Effector memory CD4-positive, alpha-beta T cell (primary cell): ENCODE measurements around the gene TSPEAR.
"Not testable (repeated sequence)": the region's sequence is repeated elsewhere in the genome, so short reads cannot be mapped to it uniquely, and the experiment has no call there.

Experiments used
- DNase-seq, 3 donors: peaks; one replicate each; pipeline ENCODE4 v3.0.0-alpha.2; 2020
- H3K27ac ChIP-seq: 2 replicates; pipeline ENCODE4 v1.7.0; 2013; ENCODE audit warnings: mild to moderate bottlenecking, low read length, moderate library complexity; ENCODE audit not compliant: insufficient read depth, poor library complexity, severe bottlenecking
- H3K27me3 ChIP-seq: replicated peaks from 2 replicates; pipeline ENCODE4 v1.7.0; 2013; ENCODE audit warnings: mild to moderate bottlenecking, low read length; ENCODE audit not compliant: insufficient read depth, control insufficient read depth, poor library complexity, severe bottlenecking
- H3K36me3 ChIP-seq: 2 replicates; pipeline ENCODE4 v1.7.0; 2013; ENCODE audit warnings: mild to moderate bottlenecking, low read length, moderate library complexity; ENCODE audit not compliant: control insufficient read depth, insufficient read depth
- H3K4me1 ChIP-seq: 2 replicates; pipeline ENCODE4 v1.7.0; 2013; ENCODE audit warnings: low read length, mild to moderate bottlenecking; ENCODE audit not compliant: control insufficient read depth, insufficient read depth, poor library complexity, severe bottlenecking
- H3K4me3 ChIP-seq: 2 replicates; pipeline ENCODE4 v1.7.0; 2013; ENCODE audit warnings: low read length, low read depth, mild to moderate bottlenecking; ENCODE audit not compliant: insufficient read depth, poor library complexity, severe bottlenecking
- H3K9me3 ChIP-seq: 2 replicates; pipeline ENCODE4 v1.7.0; 2013; ENCODE audit warnings: mild to moderate bottlenecking, low read length, moderate library complexity; ENCODE audit not compliant: control insufficient read depth

TSPEAR gene

DNA sequence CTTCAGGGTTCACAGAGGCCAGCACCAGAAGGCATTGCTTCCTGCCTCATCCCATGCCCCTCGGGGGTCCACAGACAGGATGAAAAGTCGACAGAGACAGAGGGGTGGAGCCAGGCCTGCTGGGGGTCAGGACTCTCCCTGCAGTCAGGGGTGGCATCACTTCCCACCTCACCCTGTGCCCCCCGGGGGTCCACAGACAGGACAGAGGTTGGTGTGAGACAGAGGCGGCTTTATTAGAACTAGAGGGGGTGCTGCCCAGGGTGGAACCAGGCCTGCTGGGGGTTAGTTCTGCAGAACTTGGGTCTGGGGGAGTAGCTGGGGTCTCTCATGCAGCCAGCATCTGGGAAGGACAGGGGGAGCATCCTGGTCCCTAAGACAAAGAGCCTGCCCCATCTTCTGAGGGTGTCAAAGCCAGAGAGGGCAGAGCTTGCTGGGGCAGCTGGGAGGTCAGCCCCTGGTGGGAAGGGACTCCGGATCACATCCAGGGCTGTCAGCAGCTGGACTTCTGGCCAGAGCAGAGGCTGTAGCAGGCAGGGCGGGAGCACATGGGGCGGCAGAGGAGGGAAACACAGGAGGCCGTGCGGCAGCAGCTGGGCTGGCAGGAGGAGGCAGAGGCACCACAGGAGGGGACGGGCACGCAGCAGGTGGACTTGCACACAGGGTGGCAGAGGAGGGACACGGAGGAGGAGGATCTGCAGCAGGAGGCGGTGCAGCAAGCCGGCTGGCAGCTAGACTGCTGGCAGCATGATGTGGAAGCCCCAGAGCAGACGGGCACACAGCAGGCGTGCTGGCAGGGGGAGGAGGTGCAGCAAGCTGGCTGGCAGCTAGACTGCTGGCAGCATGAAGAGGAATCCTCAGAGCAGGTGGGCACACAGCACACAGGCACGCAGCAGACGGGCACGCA lies 120.2 kb downstream of the TSPEAR start:
- H3K4me3 ChIP-seq, H3K4me1 ChIP-seq, H3K27ac ChIP-seq, H3K27me3 ChIP-seq, DNase-seq, H3K9me3 ChIP-seq, H3K36me3 ChIP-seq: not testable (repeated sequence)

DNA sequence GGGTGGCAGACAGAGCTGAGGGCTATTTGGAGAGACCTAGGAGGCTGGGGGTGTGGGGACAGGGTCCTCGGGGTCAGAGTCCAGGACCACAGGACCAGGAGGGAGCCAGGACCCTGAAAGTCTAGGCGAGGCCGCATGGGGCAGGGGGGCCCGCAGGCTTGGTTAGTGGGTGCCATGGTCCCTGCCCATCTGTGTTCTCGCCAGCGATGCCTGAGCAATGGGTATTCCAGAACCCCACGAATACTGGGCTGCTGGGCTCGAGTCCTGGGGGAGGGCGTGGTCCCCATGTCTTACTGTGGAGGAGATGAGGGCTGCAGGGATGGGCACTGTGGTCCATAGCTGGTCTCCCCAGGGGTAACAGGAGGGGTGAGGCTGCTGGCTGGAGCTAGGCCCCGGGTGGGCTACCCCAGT lies 121.1 kb downstream of the TSPEAR start:
- no peaks in the 10 kb centered on the region for H3K36me3 ChIP-seq
- H3K4me3 ChIP-seq, result no peak overlapping the region
- H3K9me3 ChIP-seq, result no peaks in the 10 kb centered on the region
- H3K4me1 ChIP-seq, result no peaks in the 10 kb centered on the region
- H3K27ac ChIP-seq, result no peak overlapping the region
- no peak for DNase-seq
- H3K27me3 ChIP-seq, result no peaks in the 10 kb centered on the region

DNA sequence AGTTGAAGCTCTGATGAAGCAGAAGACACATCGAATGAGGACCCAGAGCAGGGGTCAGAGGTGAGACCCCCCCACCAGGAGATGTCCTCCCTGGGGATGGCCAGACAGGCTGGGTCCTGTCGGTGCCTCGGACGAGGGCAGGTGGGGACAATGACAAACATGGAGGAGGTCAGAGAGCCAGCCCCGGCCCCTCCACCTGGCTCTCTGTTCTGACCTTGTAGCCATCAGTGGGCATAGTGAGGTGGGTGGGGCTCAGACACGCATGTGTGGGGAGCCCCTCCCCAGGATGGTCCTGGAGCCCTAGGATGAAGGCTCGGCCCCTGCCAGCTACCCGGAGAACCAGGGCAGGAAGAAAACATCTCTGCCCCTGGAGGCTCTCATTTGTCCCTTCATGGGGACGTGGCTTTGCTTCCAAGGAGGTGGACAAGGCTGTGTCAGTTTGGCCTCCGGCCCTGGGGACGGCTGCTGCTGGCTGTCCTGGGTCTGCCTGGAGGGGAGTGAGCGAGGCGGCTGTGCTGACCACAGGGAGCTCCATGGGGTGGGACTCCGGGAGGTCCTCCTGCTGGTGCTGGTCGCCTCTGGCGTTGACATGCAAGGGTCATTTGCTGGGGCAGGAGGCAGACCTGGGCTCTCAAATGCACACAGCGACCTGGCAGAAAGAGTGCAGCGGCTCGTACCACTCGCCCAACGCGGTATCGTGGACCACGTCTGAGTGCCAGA lies 121.6 kb downstream of the TSPEAR start:
- H3K4me1 ChIP-seq, result no peaks in the 10 kb centered on the region
- no peak for DNase-seq
- no peak overlapping the region for H3K4me3 ChIP-seq
- H3K27me3 ChIP-seq, result no peaks in the 10 kb centered on the region
- no peak overlapping the region for H3K27ac ChIP-seq
- no peaks in the 10 kb centered on the region for H3K9me3 ChIP-seq
- H3K36me3 ChIP-seq, result no peaks in the 10 kb centered on the region

DNA sequence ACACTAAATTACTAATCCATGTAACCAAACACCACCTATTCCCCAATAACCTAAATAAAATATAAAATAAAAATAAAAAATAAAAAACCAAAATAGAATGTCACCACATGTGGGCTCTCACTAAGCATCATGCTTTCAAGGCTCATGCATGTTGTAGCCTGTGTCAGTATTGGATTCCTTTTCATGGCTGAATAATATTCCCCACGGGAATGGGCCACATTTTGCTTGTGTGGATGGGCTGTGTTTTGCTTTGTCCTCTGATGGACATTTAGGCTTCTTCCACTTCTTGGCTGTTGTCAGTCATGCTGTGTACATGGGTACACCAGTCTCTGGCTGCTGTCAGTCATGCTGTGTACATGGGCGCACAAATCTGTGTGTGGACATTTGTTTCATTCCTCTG lies 122.3 kb downstream of the TSPEAR start:
- no peaks in the 10 kb centered on the region for H3K9me3 ChIP-seq
- H3K27me3 ChIP-seq, result no peaks in the 10 kb centered on the region
- H3K36me3 ChIP-seq, result no peaks in the 10 kb centered on the region
- no peak overlapping the region for H3K27ac ChIP-seq
- H3K4me1 ChIP-seq, result no peaks in the 10 kb centered on the region
- no peak overlapping the region for H3K4me3 ChIP-seq
- DNase-seq, result no peak

DNA sequence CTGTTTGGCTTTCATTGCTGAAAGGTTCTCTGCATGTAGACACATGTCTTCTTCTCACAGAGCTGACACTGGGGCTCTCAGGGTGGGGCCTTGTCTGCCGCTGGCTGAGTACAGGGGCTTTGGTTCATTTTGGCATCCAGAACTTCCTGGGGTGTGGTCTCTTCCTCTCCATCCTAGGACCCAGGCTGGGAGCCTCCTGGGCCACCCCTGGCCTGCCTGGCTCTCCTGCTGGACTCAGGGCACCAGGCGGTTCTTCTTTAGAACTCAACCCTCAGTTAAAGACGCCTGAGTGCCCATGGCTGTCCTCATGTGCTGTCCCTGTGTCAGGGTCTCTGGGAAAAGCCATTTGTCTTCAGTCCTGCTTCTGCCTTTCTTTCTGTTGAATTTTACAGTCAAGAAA lies 125.5 kb downstream of the TSPEAR start:
- Histone ChIP-seq H3K4me1 (no peaks in the 10 kb centered on the region), H3K9me3 (peaks cover 8% of the 10 kb centered on the region)

DNA sequence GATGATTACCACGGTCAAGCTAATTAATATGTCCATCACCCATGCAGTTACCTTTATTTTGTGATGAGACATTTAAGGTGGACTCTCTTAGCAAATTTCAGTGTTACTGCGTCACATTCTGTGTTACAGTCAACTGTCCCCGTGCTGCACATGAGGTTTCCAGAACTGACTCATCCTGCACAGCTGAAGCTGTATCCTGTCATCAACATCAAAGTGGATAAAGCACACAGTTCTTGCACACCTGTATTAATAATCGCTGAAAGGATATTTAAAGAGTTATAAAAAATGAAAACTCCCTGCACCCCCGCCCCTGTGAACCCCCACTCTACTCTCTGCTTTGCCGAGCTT lies 127.6 kb downstream of the TSPEAR start:
- H3K9me3 ChIP-seq, result peaks cover 8% of the 10 kb centered on the region
- no peak overlapping the region for H3K4me3 ChIP-seq
- no peak for DNase-seq
- no peaks in the 10 kb centered on the region for H3K4me1 ChIP-seq
- no peak overlapping the region for H3K27ac ChIP-seq
- H3K27me3 ChIP-seq, result no peaks in the 10 kb centered on the region
- H3K36me3 ChIP-seq, result no peaks in the 10 kb centered on the region

More for the DNA sequence above, 125.5 kb downstream of the TSPEAR start:
- H3K36me3 ChIP-seq, result no peaks in the 10 kb centered on the region
- no peak overlapping the region for H3K27ac ChIP-seq
- DNase-seq, result no peak
- H3K4me3 ChIP-seq, result no peak overlapping the region
- H3K27me3 ChIP-seq, result no peaks in the 10 kb centered on the region

DNA sequence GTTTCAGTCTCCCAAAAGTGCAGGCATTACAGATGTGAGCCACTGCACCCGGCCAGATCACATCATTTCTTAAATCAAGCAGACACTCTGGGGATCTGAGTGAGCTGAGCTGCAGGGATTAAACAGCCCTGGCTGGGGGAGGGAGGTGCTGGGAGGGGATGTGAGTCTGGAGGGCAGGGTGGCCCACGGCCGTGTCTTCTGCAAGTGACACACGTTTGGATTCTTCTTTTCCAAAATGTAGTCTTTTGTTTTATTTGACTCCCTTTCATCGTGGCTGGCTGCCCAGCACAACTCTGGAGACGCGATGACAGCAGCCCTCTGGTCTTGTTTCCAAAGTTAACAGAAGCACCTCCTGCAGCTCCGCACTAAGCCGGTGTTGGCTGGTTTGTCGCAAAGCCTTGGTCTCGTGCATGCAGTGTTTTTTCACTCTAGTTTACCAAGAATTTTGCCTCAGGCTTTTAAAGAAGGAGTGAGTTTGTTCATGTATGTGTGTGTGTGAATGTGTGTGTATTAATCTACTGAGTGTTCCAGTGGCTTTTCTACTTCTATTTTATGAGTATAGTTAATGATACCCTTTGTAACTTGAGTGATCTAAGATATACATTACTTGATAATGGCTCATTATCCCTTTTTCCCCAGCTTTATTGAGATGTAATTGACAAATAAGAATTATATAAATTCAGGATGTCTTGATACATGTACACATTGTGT lies 128.1 kb downstream of the TSPEAR start:
- peaks cover 8% of the 10 kb centered on the region for H3K9me3 ChIP-seq
- DNase-seq, result no peak

DNA sequence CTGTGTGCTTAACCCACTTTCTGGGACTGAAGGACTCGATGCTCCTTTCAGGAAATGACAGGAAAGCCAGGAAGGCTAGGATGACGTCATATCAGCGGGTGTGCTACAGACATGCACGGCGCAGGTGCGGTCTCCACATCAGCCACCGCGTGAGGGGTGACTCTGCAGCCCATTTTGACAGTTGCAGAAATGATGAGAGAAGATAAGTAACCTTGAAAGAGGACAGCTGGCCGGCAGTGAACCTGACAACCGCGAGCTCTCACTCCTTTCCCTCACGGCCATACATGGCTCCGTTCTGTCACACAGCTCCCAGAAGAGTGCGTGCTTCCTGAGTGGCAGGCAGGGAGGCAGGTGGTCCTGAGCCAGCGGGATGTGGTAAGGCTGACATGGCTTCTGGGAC lies 129.3 kb downstream of the TSPEAR start:
- Histone ChIP-seq H3K27ac (no peak overlapping the region), H3K27me3 (no peaks in the 10 kb centered on the region), H3K9me3 (peaks cover 8% of the 10 kb centered on the region), H3K36me3 (no peaks in the 10 kb centered on the region), H3K4me3 (no peak overlapping the region), H3K4me1 (no peaks in the 10 kb centered on the region)
- no peak for DNase-seq

More for the DNA sequence above, 128.1 kb downstream of the TSPEAR start:
- Histone ChIP-seq H3K4me3 (no peak overlapping the region), H3K4me1 (no peaks in the 10 kb centered on the region), H3K27ac (no peak overlapping the region), H3K36me3 (no peaks in the 10 kb centered on the region), H3K27me3 (no peaks in the 10 kb centered on the region)

DNA sequence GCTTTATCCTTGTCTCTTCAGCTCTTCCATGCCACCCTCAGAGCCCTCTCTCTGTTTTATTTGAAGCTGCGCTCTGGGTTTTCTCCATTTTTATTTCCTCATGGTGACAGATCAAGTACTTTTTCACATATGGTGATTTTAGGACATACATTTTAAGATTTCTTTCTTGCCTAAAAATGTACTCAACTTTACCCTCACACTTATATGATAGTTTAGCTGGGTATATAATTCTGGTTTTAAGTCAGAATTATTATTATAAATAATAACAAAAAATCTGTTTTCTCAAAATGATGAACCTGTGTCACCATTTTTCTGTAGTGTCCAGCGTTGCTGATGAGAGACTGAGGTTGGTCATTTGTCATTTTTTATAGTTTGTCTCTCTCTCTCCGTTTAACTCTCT lies 130.2 kb downstream of the TSPEAR start:
- no peaks in the 10 kb centered on the region for H3K36me3 ChIP-seq
- H3K27ac ChIP-seq, result no peak overlapping the region
- DNase-seq, result no peak
- no peak overlapping the region for H3K4me3 ChIP-seq
- peaks cover 8% of the 10 kb centered on the region for H3K9me3 ChIP-seq
- no peaks in the 10 kb centered on the region for H3K27me3 ChIP-seq
- H3K4me1 ChIP-seq, result no peaks in the 10 kb centered on the region
